Caco-2 (cell line): ENCODE data around the gene SEPTIN10. TPM values are rescaled to one million over a fixed set of nuclear protein-coding genes. Genes with fewer than 3 reads are reported as not detected.

Experiments
- BruUV-seq: library from RNA; stranded (reverse); fragments of 400-500 nt; replicated peaks from 2 replicates; lab custom pipeline; 2021; lab: Mats Ljungman, UMichigan
- CTCF ChIA-PET: fragments of 300-600 bp; sonication (Branson Sonifier 250); formaldehyde crosslinking; loops from one replicate; lab custom pipeline; 2022; ENCODE audit warnings: antibody characterized with exemption; lab: Charles Lee
- POLR2A ChIA-PET: fragments of 300-600 bp; sonication (Branson Sonifier 250); formaldehyde crosslinking; loops from one replicate; lab custom pipeline; 2022; ENCODE audit warnings: antibody characterized with exemption; lab: Charles Lee
- DNase-seq, 2 experiments: peaks; one replicate each; pipeline versions ENCODE4 v3.0.0 to v3.0.0-alpha.2; 2020 to 2022
- H3K27me3 ChIP-seq: replicated peaks from 2 replicates; pipeline ENCODE4 v1.6.0; 2011; ENCODE audit warnings: low read length; ENCODE audit not compliant: control insufficient read depth, insufficient read depth
- H3K36me3 ChIP-seq: 2 replicates; pipeline ENCODE4 v1.5.1; 2011; ENCODE audit warnings: low read length; ENCODE audit not compliant: control insufficient read depth, insufficient read depth
- H3K4me1 ChIP-seq: fragments of 250-450 bp; sonication (Bioruptor Pico); 2 replicates; pipeline ENCODE4 v1.5.1; 2020; ENCODE audit warnings: mild to moderate bottlenecking
- H3K4me3 ChIP-seq: 2 replicates; pipeline ENCODE4 v1.5.1; 2011; ENCODE audit warnings: low read depth, mild to moderate bottlenecking, control low read depth, low read length
- H3K9me3 ChIP-seq: fragments of 250-450 bp; sonication (Bioruptor Pico); 2 replicates; pipeline ENCODE4 v1.5.1; 2020; ENCODE audit warnings: mild to moderate bottlenecking, moderate library complexity
- H3K27ac Mint-ChIP-seq: one replicate; pipeline ENCODE4 v1.8.0; 2022; ENCODE audit warnings: mixed read lengths; ENCODE audit not compliant: unreplicated experiment
- H3K27me3 Mint-ChIP-seq: one replicate; pipeline ENCODE4 v1.8.0; 2022; ENCODE audit warnings: mixed read lengths; ENCODE audit not compliant: insufficient read depth, unreplicated experiment
- H3K36me3 Mint-ChIP-seq: one replicate; pipeline ENCODE4 v1.8.0; 2022; ENCODE audit warnings: mild to moderate bottlenecking, mixed read lengths; ENCODE audit not compliant: insufficient read depth, unreplicated experiment
- H3K4me1 Mint-ChIP-seq: one replicate; pipeline ENCODE4 v1.8.0; 2022; ENCODE audit warnings: low read depth, mixed read lengths; ENCODE audit not compliant: unreplicated experiment
- H3K4me3 Mint-ChIP-seq: one replicate; pipeline ENCODE4 v1.8.0; 2022; ENCODE audit warnings: mild to moderate bottlenecking, moderate library complexity, mixed read lengths; ENCODE audit not compliant: unreplicated experiment
- H3K9me3 Mint-ChIP-seq: one replicate; pipeline ENCODE4 v1.8.0; 2022; ENCODE audit warnings: mixed read lengths; ENCODE audit not compliant: unreplicated experiment
- intact Hi-C: fragments of 100-400 bp; cut with micrococcal nuclease; formaldehyde crosslinking; loops from one replicate; pipeline ENCODE4 v1.10.0; 2022; ENCODE audit not compliant: unreplicated experiment
- total RNA-seq: library from RNA; stranded (reverse); gene quantifications from 2 replicates; pipeline ENCODE4 v1.2.3, GENCODE V29; 2022
- TF ChIP-seq, protein P1 (sequence below), 2 experiments: fragments of 200-600 bp in 1 of 2; IDR thresholded peaks; 1 replicate in 1 of 2; 2 replicates in 1 of 2; pipeline versions ENCODE4 v1.5.1 to v1.8.0; 2011 to 2022; ENCODE audit warnings: antibody characterized with exemption in 1 of 2, control low read depth in 1 of 2, inconsistent platforms in 1 of 2, low read depth in 1 of 2, low read length in 1 of 2, mild to moderate bottlenecking in 1 of 2, moderate library complexity in 1 of 2; ENCODE audit not compliant: insufficient read depth in 1 of 2, severe bottlenecking in 1 of 2, unreplicated experiment in 1 of 2

Gene SEPTIN10
- total RNA-seq, 1 experiment from 2014 or later: 83.7 TPM

DNA sequence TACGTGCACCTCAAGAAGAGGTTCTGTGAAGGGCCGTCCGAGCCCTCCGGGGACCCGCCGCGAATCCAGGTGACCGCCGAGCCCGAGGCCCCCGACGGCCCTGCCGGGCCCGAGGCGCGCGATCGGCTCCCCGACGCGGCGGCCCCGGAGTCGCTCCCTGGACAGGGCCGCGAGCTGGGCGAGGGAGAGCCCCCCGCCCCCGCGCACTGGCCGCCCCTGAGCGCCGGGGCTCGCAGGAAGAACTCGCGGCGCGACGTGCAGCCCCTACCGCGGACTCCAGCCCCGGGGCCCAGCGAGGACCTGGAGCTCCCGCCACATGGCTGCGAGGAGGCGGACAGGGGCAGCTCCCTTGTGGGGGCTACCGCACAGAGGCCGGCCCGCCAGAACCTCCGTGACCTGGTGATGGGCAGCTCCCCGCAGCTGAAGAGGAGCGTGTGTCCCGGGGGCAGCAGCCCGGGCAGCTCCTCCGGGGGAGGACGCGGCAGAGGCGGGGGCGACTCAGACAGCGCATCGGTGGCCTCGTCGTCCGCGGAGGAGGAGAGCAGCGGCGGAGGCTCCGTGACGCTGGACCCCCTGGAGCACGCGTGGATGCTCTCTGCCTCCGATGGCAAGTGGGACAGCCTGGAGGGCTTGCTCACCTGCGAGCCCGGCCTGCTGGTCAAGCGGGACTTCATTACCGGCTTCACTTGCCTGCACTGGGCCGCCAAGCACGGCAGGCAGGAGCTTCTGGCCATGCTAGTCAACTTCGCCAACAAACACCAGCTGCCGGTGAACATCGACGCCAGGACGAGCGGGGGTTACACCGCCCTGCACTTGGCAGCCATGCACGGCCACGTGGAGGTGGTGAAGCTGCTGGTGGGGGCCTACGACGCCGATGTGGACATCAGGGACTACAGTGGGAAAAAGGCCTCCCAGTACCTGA lies 1.2 kb upstream of the SEPTIN10 start:
- Histone ChIP-seq H3K9me3 (no peaks in the 10 kb centered on the region), H3K4me3 (peak overlapping the region; percentile 68), H3K27me3 (no peaks in the 10 kb centered on the region), H3K4me1 (peaks cover 34% of the 10 kb centered on the region), H3K36me3 (no peaks in the 10 kb centered on the region; the same call in 1 of the 2 replicates)
- Mint-ChIP-seq H3K27me3 (no peaks in the 10 kb centered on the region), H3K9me3 (no peaks in the 10 kb centered on the region), H3K4me1 (peaks cover 16% of the 10 kb centered on the region), H3K27ac (peak overlapping the region; percentile 88), H3K36me3 (peaks cover 26% of the 10 kb centered on the region), H3K4me3 (peak overlapping the region; percentile 95)
- POLR2A ChIA-PET: interaction anchor here (0.6 to 2.4 kb wide), 9 partner anchors 8 to 101 kb away, joined by 3 to 29 read pairs (median 5); no protein-coding TSS in a partner anchor
- DNase-seq: peak; percentile 47 to 54
- intact Hi-C loops: loop anchor here (1.0 to 2.0 kb wide), 5 partner anchors 9 to 100 kb away; no protein-coding TSS in a partner anchor
- CTCF ChIA-PET: interaction anchor here (0.7 to 3.1 kb wide), 9 partner anchors 9 to 100 kb away, joined by 3 to 27 read pairs (median 4); no protein-coding TSS in a partner anchor
- no TSS peak for BruUV-seq
- TF ChIP-seq, protein P1, sequence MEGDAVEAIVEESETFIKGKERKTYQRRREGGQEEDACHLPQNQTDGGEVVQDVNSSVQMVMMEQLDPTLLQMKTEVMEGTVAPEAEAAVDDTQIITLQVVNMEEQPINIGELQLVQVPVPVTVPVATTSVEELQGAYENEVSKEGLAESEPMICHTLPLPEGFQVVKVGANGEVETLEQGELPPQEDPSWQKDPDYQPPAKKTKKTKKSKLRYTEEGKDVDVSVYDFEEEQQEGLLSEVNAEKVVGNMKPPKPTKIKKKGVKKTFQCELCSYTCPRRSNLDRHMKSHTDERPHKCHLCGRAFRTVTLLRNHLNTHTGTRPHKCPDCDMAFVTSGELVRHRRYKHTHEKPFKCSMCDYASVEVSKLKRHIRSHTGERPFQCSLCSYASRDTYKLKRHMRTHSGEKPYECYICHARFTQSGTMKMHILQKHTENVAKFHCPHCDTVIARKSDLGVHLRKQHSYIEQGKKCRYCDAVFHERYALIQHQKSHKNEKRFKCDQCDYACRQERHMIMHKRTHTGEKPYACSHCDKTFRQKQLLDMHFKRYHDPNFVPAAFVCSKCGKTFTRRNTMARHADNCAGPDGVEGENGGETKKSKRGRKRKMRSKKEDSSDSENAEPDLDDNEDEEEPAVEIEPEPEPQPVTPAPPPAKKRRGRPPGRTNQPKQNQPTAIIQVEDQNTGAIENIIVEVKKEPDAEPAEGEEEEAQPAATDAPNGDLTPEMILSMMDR (IDR thresholded peaks at IDR 0.05; ENCODE audit: insufficient read depth in 1 of 2, low read depth in 1 of 2, low read length in 1 of 2, severe bottlenecking in 1 of 2, unreplicated experiment in 1 of 2): no peak

DNA sequence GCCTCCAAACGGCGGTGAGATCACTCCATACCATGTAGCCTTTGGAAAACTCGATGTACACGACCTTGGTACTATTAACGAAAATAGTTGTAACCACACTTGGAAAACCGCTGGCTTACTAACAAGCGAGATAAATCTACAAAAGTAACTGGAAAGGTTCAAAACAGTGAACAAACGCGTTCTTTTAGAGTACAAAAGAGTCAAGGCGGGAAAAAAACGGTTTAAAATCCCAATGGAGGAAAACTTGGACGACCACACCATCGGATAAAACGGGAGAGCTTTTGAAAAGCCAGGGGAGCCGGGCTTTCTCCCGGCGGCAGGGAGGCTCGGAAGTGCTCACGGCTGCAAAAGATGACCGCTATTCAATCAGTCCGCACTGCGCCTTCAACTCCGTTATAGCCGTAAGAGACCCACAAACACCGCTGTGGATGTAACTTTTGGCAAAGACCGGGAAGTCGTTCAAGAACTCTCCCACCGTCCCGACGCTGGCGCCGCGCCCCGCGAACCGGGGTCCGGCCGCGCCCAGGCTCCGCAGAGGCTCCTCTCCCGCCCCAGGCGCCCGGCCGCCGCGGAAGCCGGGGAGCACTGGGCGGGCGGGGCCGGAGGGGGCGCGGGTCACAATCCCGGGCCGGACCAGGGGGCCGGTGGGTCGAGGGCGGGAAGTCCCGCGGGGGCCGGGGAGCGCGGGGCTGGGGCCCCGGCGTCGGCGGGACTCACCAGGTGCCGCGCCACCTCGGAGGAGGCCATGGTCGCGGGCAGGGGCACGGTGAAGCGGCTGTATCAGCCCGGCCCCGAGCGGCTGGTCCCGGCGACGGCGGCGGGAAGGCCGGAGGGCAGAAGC lies 465 bp downstream of the SEPTIN10 start:
- TF ChIP-seq, protein P1 (IDR thresholded peaks at IDR 0.05; ENCODE audit: insufficient read depth in 1 of 2, low read depth in 1 of 2, low read length in 1 of 2, severe bottlenecking in 1 of 2, unreplicated experiment in 1 of 2): no peak
- peak overlapping the region; percentile 95 for H3K4me3 Mint-ChIP-seq
- H3K9me3 Mint-ChIP-seq: no peaks in the 10 kb centered on the region
- intact Hi-C loops: no loop called here
- Histone ChIP-seq H3K9me3 (no peaks in the 10 kb centered on the region), H3K4me1 (peaks cover 31% of the 10 kb centered on the region), H3K4me3 (peak overlapping the region; percentile 73), H3K36me3 (no peaks in the 10 kb centered on the region; the same call in 1 of the 2 replicates), H3K27me3 (no peaks in the 10 kb centered on the region)
- BruUV-seq: no TSS peak
- H3K36me3 Mint-ChIP-seq: peaks cover 26% of the 10 kb centered on the region
- peaks cover 31% of the 10 kb centered on the region for H3K4me1 Mint-ChIP-seq
- CTCF ChIA-PET: interaction anchor here (0.8 to 3.1 kb wide), 11 partner anchors 10 to 123 kb away, joined by 3 to 27 read pairs (median 6); no protein-coding TSS in a partner anchor
- POLR2A ChIA-PET: interaction anchor here (0.5 to 2.4 kb wide), 12 partner anchors 10 to 629 kb away, joined by 3 to 29 read pairs (median 4); no protein-coding TSS in a partner anchor
- no peaks in the 10 kb centered on the region for H3K27me3 Mint-ChIP-seq
- H3K27ac Mint-ChIP-seq: peak overlapping the region; percentile 95
- DNase-seq: no peak
